B cell (primary cell): ENCODE data around the gene TOLLIP. TPM values are rescaled to one million over a fixed set of nuclear protein-coding genes. Genes with fewer than 3 reads are reported as not detected.
A peak's percentile ranks its signal among the peaks of the same experiment; 100 is the strongest.
"Not testable (repeated sequence)": the region's sequence is repeated elsewhere in the genome, so short reads cannot be mapped to it uniquely, and the experiment has no call there.

Experiments
- ATAC-seq: fragments of 200-7000 bp; cut with Tn5 transposase; one replicate; pipeline ENCODE4 v1.10.0; 2021; ENCODE audit warnings: low read depth, mild to moderate bottlenecking, moderate number of reproducible peaks, moderate library complexity
- CTCF ChIA-PET: fragments of 350-600 bp; sonication (Branson Sonifier 250); formaldehyde crosslinking; loops from one replicate; lab custom pipeline; 2021; ENCODE audit warnings: antibody characterized with exemption, inconsistent platforms; lab: Charles Lee
- POLR2A ChIA-PET: fragments of 350-600 bp; sonication (Branson Sonifier 250); formaldehyde crosslinking; loops from one replicate; lab custom pipeline; 2021; ENCODE audit warnings: antibody characterized with exemption; lab: Charles Lee
- DNase-seq: peaks from one replicate; pipeline ENCODE4 v3.0.0; 2013
- H2AFZ ChIP-seq: 2 replicates; pipeline ENCODE4 v1.6.1; 2012; ENCODE audit warnings: mild to moderate bottlenecking, low read depth, low read length; ENCODE audit not compliant: insufficient read depth, poor library complexity, severe bottlenecking
- H3K27ac ChIP-seq, 2 donors: 1 replicate in 1 of 2; 2 replicates in 1 of 2; pipeline ENCODE4 v1.5.1; 2012 to 2013; ENCODE audit warnings: low read length in 2 of 2, mild to moderate bottlenecking in 2 of 2, moderate library complexity in 1 of 2
- H3K27me3 ChIP-seq, 4 experiments: fragments of 200-600 bp in 1 of 4; sonication (generic) in 1 of 4; replicated peaks in 1 of 4; 1 replicate in 2 of 4; 2 replicates in 2 of 4; pipeline versions ENCODE4 v1.6.1 to v1.7.0; 2013 to 2016; ENCODE audit warnings: low read length in 3 of 4, mild to moderate bottlenecking in 2 of 4, mixed read lengths in 1 of 4, moderate library complexity in 1 of 4; ENCODE audit not compliant: insufficient read depth in 4 of 4, control insufficient read depth in 3 of 4; ENCODE audit errors: control extremely low read depth in 1 of 4
- H3K36me3 ChIP-seq, 2 experiments: replicated peaks in 1 of 2; 1 replicate in 1 of 2; 2 replicates in 1 of 2; pipeline versions ENCODE4 v1.6.1 to v1.7.1; 2013; ENCODE audit warnings: low read length in 1 of 2; ENCODE audit not compliant: insufficient read depth in 2 of 2, control insufficient read depth in 1 of 2; ENCODE audit errors: control extremely low read depth in 1 of 2, extremely low read depth in 1 of 2
- H3K4me1 ChIP-seq, 2 donors: fragments of 200-600 bp in 1 of 2; sonication (generic) in 1 of 2; 1 replicate in 1 of 2; 2 replicates in 1 of 2; pipeline versions ENCODE4 v1.5.1 to v1.6.1; 2013 to 2017; ENCODE audit warnings: low read length in 2 of 2; ENCODE audit not compliant: control insufficient read depth in 2 of 2, insufficient read depth in 2 of 2
- H3K4me2 ChIP-seq: replicated peaks from 2 replicates; pipeline ENCODE3; 2012; ENCODE audit warnings: mild to moderate bottlenecking, low read depth, low read length; ENCODE audit not compliant: poor library complexity, severe bottlenecking
- H3K4me3 ChIP-seq, 5 experiments: fragments of 200-600 bp in 1 of 5; sonication (generic) in 1 of 5; 1 replicate in 3 of 5; 2 replicates in 2 of 5; pipeline versions ENCODE4 v1.5.1 to v1.7.0; 2011 to 2016; ENCODE audit warnings: low read length in 4 of 5, mild to moderate bottlenecking in 4 of 5, low read depth in 2 of 5, control low read depth in 1 of 5, moderate library complexity in 1 of 5; ENCODE audit not compliant: insufficient read depth in 1 of 5; ENCODE audit errors: control extremely low read depth in 1 of 5, extremely low read depth in 1 of 5
- H3K79me2 ChIP-seq: fragments of 200-600 bp; sonication (generic); one replicate; pipeline ENCODE4 v1.6.0; 2016; ENCODE audit warnings: low read length; ENCODE audit not compliant: control insufficient read depth, insufficient read depth
- H3K9ac ChIP-seq: fragments of 200-600 bp; sonication (generic); 2 replicates; pipeline ENCODE4 v1.6.1; 2017; ENCODE audit warnings: mild to moderate bottlenecking, low read length, moderate library complexity
- H3K9me3 ChIP-seq, 3 donors: one replicate each; pipeline versions ENCODE4 v1.6.1 to v1.7.1; 2013; ENCODE audit warnings: low read length in 2 of 3; ENCODE audit not compliant: control insufficient read depth in 2 of 3, insufficient read depth in 1 of 3; ENCODE audit errors: control extremely low read depth in 1 of 3
- H4K20me1 ChIP-seq: 2 replicates; pipeline ENCODE4 v1.6.0; 2012; ENCODE audit warnings: mild to moderate bottlenecking, low read length; ENCODE audit not compliant: insufficient read depth, control insufficient read depth, poor library complexity, severe bottlenecking
- H3K27ac Mint-ChIP-seq: one replicate; pipeline ENCODE4 v1.8.0; 2021; ENCODE audit warnings: mixed read lengths
- H3K27me3 Mint-ChIP-seq: one replicate; pipeline ENCODE4 v1.8.0; 2021; ENCODE audit warnings: mixed read lengths
- H3K4me1 Mint-ChIP-seq: one replicate; pipeline ENCODE4 v1.8.0; 2021; ENCODE audit warnings: mixed read lengths
- H3K4me3 Mint-ChIP-seq: one replicate; pipeline ENCODE4 v1.8.0; 2021; ENCODE audit warnings: mixed read lengths
- H3K9me3 Mint-ChIP-seq: one replicate; pipeline ENCODE4 v1.8.0; 2022; ENCODE audit warnings: mixed read lengths; ENCODE audit not compliant: insufficient read depth
- CTCF ChIP-seq: fragments of 200-600 bp; IDR thresholded peaks from one replicate; pipeline ENCODE4 v1.8.0; 2022; ENCODE audit warnings: antibody characterized with exemption, mild to moderate bottlenecking
- EZH2 ChIP-seq: IDR thresholded peaks from 2 replicates; pipeline ENCODE4 v1.6.1; 2012; ENCODE audit warnings: borderline replicate concordance, low read depth, mild to moderate bottlenecking, moderate library complexity, low read length; ENCODE audit not compliant: insufficient read depth, poor library complexity, severe bottlenecking
- WGBS: methylation state at CpG from one replicate; pipeline ENCODE4 v1.1.5; 2013; ENCODE audit warnings: missing lambda C conversion rate; ENCODE audit not compliant: insufficient coverage; 5-methylcytosine and 5-hydroxymethylcytosine counted together
- intact Hi-C: fragments of 100-400 bp; cut with micrococcal nuclease; formaldehyde crosslinking; loops from one replicate; pipeline ENCODE4 v1.10.0; 2022
- polyA plus RNA-seq: library from polyadenylated mRNA; depleted of rRNA; stranded (reverse); fragments of >200 nt; gene quantifications from 2 replicates; pipeline ENCODE4 v1.2.3, GENCODE V29; 2012
- total RNA-seq, 2 donors: library from RNA; stranded (reverse); fragments of 120-200 nt in 1 of 2; gene quantifications; 1 replicate in 1 of 2; 2 replicates in 1 of 2; pipeline versions ENCODE4 v1.2.3 to v1.2.4, GENCODE V29; 2013 to 2022

TOLLIP gene
- total and polyA plus RNA-seq, 2 donors (not counting 1 experiment from before 2014, with no cell fraction given), result 34.7 to 52.5 TPM

- H3K4me2 ChIP-seq, result no peak overlapping the region
- peaks cover 0 to 20% (median 3%) of the 10 kb centered on the region in 3 donors for H3K9me3 ChIP-seq
- no peaks in the 10 kb centered on the region for H3K4me1 ChIP-seq
- CTCF ChIA-PET, result no interaction called here
- 94% methylated on average over 10 of the region's 10 CpGs for WGBS
- no peak overlapping the region for H3K9ac ChIP-seq
- H3K27ac ChIP-seq, result no peak overlapping the region
- no peaks in the 10 kb centered on the region for H3K27me3 ChIP-seq
- Mint-ChIP-seq H3K27me3 (no peaks in the 10 kb centered on the region), H3K9me3 (peaks cover 5% of the 10 kb centered on the region), H3K4me3 (no peak overlapping the region), H3K27ac (no peak overlapping the region), H3K4me1 (peaks cover 4% of the 10 kb centered on the region)
- H3K4me3 ChIP-seq, result no peak overlapping the region
- intact Hi-C loops, result no loop called here
- ATAC-seq, result no peak
- DNase-seq, result no peak
- no peaks in the 10 kb centered on the region for H3K79me2 ChIP-seq
- no peak for TF ChIP-seq CTCF
- TF ChIP-seq EZH2, result no peak
- H2AFZ ChIP-seq, result no peak overlapping the region
- no peaks in the 10 kb centered on the region for H4K20me1 ChIP-seq
- POLR2A ChIA-PET, result no interaction called here
- H3K36me3 ChIP-seq, result no peaks in the 10 kb centered on the region
Measured at GRCh38 chr11:1342946-1343345, 33.5 kb upstream of the TOLLIP start.

GRCh38 chr11:1341928-1342524 lies 32.6 kb upstream of the TOLLIP start:
- Mint-ChIP-seq H3K27me3 (no peaks in the 10 kb centered on the region), H3K27ac (no peak overlapping the region), H3K4me1 (peaks cover 7% of the 10 kb centered on the region), H3K4me3 (no peak overlapping the region), H3K9me3 (peaks cover 8% of the 10 kb centered on the region)
- Histone ChIP-seq H3K27me3 (no peaks in the 10 kb centered on the region), H3K9ac (no peak overlapping the region), H3K4me2 (no peak overlapping the region), H3K36me3 (no peaks in the 10 kb centered on the region), H3K27ac (no peak overlapping the region), H2AFZ (peak overlapping the region; percentile 44), H3K4me3 (no peak overlapping the region), H3K79me2 (no peaks in the 10 kb centered on the region), H4K20me1 (no peaks in the 10 kb centered on the region), H3K9me3 (peaks cover 0 to 30% (median 7%) of the 10 kb centered on the region in 3 donors), H3K4me1 (no peaks in the 10 kb centered on the region)
- DNase-seq, result no peak
- intact Hi-C loops, result no loop called here
- TF ChIP-seq CTCF, result no peak
- TF ChIP-seq EZH2, result no peak
- 59% methylated on average over 11 of the region's 17 CpGs for WGBS
- CTCF ChIA-PET, result no interaction called here
- POLR2A ChIA-PET, result no interaction called here
- ATAC-seq, result no peak

GRCh38 chr11:1341226-1341625 lies 31.8 kb upstream of the TOLLIP start:
- H3K4me3 Mint-ChIP-seq, DNase-seq, H2AFZ ChIP-seq, intact Hi-C loops, H3K27me3 ChIP-seq, H4K20me1 ChIP-seq, H3K4me1 ChIP-seq, H3K9ac ChIP-seq, H3K79me2 ChIP-seq, H3K27ac Mint-ChIP-seq, H3K36me3 ChIP-seq, H3K4me3 ChIP-seq, ATAC-seq, H3K27me3 Mint-ChIP-seq, H3K27ac ChIP-seq, POLR2A ChIA-PET, H3K9me3 Mint-ChIP-seq, H3K4me2 ChIP-seq, CTCF ChIA-PET, H3K4me1 Mint-ChIP-seq: not testable (repeated sequence)
- 77% methylated on average over 5 of the region's 10 CpGs for WGBS
- H3K9me3 ChIP-seq, result peaks cover 0 to 33% (median 7%) of the 10 kb centered on the region in 3 donors
